ENCODE data around the gene TENM4. TPM values are rescaled to one million over a fixed set of nuclear protein-coding genes. Genes with fewer than 3 reads are reported as not detected.

The TENM4 gene
- total RNA-seq, 2 experiments from 2014 or later = not detected

DNA sequence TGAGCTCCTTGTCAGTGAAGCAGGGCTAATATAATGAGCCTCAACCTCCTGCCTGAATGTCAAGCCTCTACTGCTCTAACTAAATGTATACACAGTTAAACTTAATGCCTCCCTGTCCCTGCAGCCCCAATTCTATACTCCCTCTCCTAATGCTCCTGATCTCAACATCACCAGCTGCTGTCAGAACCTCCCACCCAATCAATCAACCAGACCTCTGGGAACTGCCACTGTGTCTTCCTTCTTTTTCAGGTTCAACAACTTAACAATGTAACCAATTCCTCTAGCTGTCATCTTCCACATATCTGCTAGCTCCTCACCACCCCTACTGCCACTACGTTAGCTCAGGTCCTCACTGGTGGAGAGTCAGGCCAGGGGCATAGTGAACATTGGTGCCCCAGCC is 526.3 kb downstream of the TENM4 start:
- H3K4me3 ChIP-seq (ENCODE audit: low read depth, low read length, poor library complexity, severe bottlenecking) = no peak overlapping the region
- H2AFZ ChIP-seq (ENCODE audit: low read length) = no peak overlapping the region
- no peak overlapping the region for H3K4me2 ChIP-seq (ENCODE audit: low read length)
- POLR2A ChIA-PET = interaction anchor here (0.6 kb wide), 2 partner anchors 9 to 121 kb away, joined by 3 read pairs; no protein-coding TSS in a partner anchor
- DNase-seq (ENCODE audit: low spot score) = no peak
- CTCF ChIA-PET (ENCODE audit: unreplicated experiment) = no interaction called here
- intact Hi-C loops (cut with micrococcal nuclease; ENCODE audit: unreplicated experiment) = no loop called here
- H3K36me3 ChIP-seq (ENCODE audit: insufficient read depth, low read length) = no peaks in the 10 kb centered on the region
- H3K9me3 ChIP-seq (ENCODE audit: low read length) = no peaks in the 10 kb centered on the region
- H3K4me1 ChIP-seq (ENCODE audit: insufficient read depth, low read length, poor library complexity, severe bottlenecking) = no peaks in the 10 kb centered on the region
- no peaks in the 10 kb centered on the region for H4K20me1 ChIP-seq (ENCODE audit: insufficient read depth, low read length)
- H3K9me2 ChIP-seq (ENCODE audit: insufficient read depth, low read length) = no peaks in the 10 kb centered on the region
- H3K27ac ChIP-seq (ENCODE audit: low read depth, low read length, poor library complexity, severe bottlenecking) = no peak overlapping the region
- TF ChIP-seq EZH2phosphoT487 (IDR thresholded peaks at IDR 0.05; ENCODE audit: borderline replicate concordance, low read depth, low read length) = no peak
- TF ChIP-seq, protein P1, sequence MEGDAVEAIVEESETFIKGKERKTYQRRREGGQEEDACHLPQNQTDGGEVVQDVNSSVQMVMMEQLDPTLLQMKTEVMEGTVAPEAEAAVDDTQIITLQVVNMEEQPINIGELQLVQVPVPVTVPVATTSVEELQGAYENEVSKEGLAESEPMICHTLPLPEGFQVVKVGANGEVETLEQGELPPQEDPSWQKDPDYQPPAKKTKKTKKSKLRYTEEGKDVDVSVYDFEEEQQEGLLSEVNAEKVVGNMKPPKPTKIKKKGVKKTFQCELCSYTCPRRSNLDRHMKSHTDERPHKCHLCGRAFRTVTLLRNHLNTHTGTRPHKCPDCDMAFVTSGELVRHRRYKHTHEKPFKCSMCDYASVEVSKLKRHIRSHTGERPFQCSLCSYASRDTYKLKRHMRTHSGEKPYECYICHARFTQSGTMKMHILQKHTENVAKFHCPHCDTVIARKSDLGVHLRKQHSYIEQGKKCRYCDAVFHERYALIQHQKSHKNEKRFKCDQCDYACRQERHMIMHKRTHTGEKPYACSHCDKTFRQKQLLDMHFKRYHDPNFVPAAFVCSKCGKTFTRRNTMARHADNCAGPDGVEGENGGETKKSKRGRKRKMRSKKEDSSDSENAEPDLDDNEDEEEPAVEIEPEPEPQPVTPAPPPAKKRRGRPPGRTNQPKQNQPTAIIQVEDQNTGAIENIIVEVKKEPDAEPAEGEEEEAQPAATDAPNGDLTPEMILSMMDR (conservative IDR thresholded peaks at IDR 0.05; ENCODE audit: low read length) = no peak
- BruUV-seq (replicated peaks) = no TSS peak
- H3K79me2 ChIP-seq (ENCODE audit: insufficient read depth, low read depth, low read length) = no peaks in the 10 kb centered on the region

- H3K4me3 ChIP-seq (ENCODE audit: low read depth, low read length, poor library complexity, severe bottlenecking) = no peak overlapping the region
- no peaks in the 10 kb centered on the region for H4K20me1 ChIP-seq (ENCODE audit: insufficient read depth, low read length)
- BruUV-seq (replicated peaks) = no TSS peak
- H2AFZ ChIP-seq (ENCODE audit: low read length) = no peak overlapping the region
- no peaks in the 10 kb centered on the region for H3K9me3 ChIP-seq (ENCODE audit: low read length)
- no peak for DNase-seq (ENCODE audit: low spot score)
- intact Hi-C loops (cut with micrococcal nuclease; ENCODE audit: unreplicated experiment) = no loop called here
- no peak overlapping the region for H3K4me2 ChIP-seq (ENCODE audit: low read length)
- ChIA-PET CTCF (ENCODE audit: unreplicated experiment) (no interaction called here), POLR2A (interaction anchor here (0.8 kb wide), 1 partner anchor 77 kb away, joined by 3 read pairs; no protein-coding TSS in a partner anchor)
- H3K27ac ChIP-seq (ENCODE audit: low read depth, low read length, poor library complexity, severe bottlenecking) = no peak overlapping the region
- no peaks in the 10 kb centered on the region for H3K4me1 ChIP-seq (ENCODE audit: insufficient read depth, low read length, poor library complexity, severe bottlenecking)
- no peaks in the 10 kb centered on the region for H3K9me2 ChIP-seq (ENCODE audit: insufficient read depth, low read length)
- no peaks in the 10 kb centered on the region for H3K36me3 ChIP-seq (ENCODE audit: insufficient read depth, low read length)
- TF ChIP-seq, protein P1 (conservative IDR thresholded peaks at IDR 0.05; ENCODE audit: low read length) = no peak
- no peak for TF ChIP-seq EZH2phosphoT487 (IDR thresholded peaks at IDR 0.05; ENCODE audit: borderline replicate concordance, low read depth, low read length)
- H3K79me2 ChIP-seq (ENCODE audit: insufficient read depth, low read depth, low read length) = no peaks in the 10 kb centered on the region
Measured at GRCh38 chr11:78912778-78913177, 528.1 kb downstream of the TENM4 start.

GRCh38 chr11:78910322-78910721 is 530.5 kb downstream of the TENM4 start:
- Histone ChIP-seq H3K79me2 (ENCODE audit: insufficient read depth, low read depth, low read length) (no peaks in the 10 kb centered on the region), H3K9me2 (ENCODE audit: insufficient read depth, low read length) (no peaks in the 10 kb centered on the region), H2AFZ (ENCODE audit: low read length) (no peak overlapping the region), H3K27ac (ENCODE audit: low read depth, low read length, poor library complexity, severe bottlenecking) (no peak overlapping the region), H3K9me3 (ENCODE audit: low read length) (no peaks in the 10 kb centered on the region), H4K20me1 (ENCODE audit: insufficient read depth, low read length) (no peaks in the 10 kb centered on the region), H3K36me3 (ENCODE audit: insufficient read depth, low read length) (no peaks in the 10 kb centered on the region), H3K4me1 (ENCODE audit: insufficient read depth, low read length, poor library complexity, severe bottlenecking) (no peaks in the 10 kb centered on the region), H3K4me2 (ENCODE audit: low read length) (no peak overlapping the region), H3K4me3 (ENCODE audit: low read depth, low read length, poor library complexity, severe bottlenecking) (no peak overlapping the region)
- ChIA-PET CTCF (ENCODE audit: unreplicated experiment) (no interaction called here), POLR2A (no interaction called here)
- intact Hi-C loops (cut with micrococcal nuclease; ENCODE audit: unreplicated experiment) = no loop called here
- no peak for DNase-seq (ENCODE audit: low spot score)
- BruUV-seq (replicated peaks) = no TSS peak
- no peak for TF ChIP-seq EZH2phosphoT487 (IDR thresholded peaks at IDR 0.05; ENCODE audit: borderline replicate concordance, low read depth, low read length)
- TF ChIP-seq, protein P1 (conservative IDR thresholded peaks at IDR 0.05; ENCODE audit: low read length) = no peak
